Neural cell (in vitro differentiated cells): Measurements from ENCODE around the gene MANEA. TPM values are rescaled to one million over a fixed set of nuclear protein-coding genes. Genes with fewer than 3 reads are reported as not detected.
A peak's percentile ranks its signal among the peaks of the same experiment; 100 is the strongest.

Experiments used
- H2AFZ ChIP-seq: fragments of 200-600, 300-800 bp; sonication (generic), shearing (Covaris generic); 2 replicates; pipeline ENCODE4 v1.6.0; 2014; ENCODE audit warnings: low read depth, mild to moderate bottlenecking, antibody characterized with exemption, low read length, moderate library complexity
- H3F3A ChIP-seq: fragments of 200-600 bp; shearing (Covaris generic); 2 replicates; pipeline ENCODE4 v1.6.1; 2016; ENCODE audit warnings: mild to moderate bottlenecking, moderate library complexity, mixed read lengths, antibody characterized with exemption, low read length; ENCODE audit not compliant: insufficient read depth, poor library complexity, severe bottlenecking
- H3K27ac ChIP-seq: fragments of 200-600, 300-800 bp; sonication (generic), shearing (Covaris generic); 2 replicates; pipeline ENCODE4 v1.5.1; 2014; ENCODE audit warnings: mild to moderate bottlenecking, low read length, moderate library complexity
- H3K27me3 ChIP-seq: fragments of 300-800, 200-600 bp; sonication (generic), shearing (Covaris generic); 2 replicates; pipeline ENCODE4 v1.6.0; 2014; ENCODE audit warnings: mild to moderate bottlenecking, low read depth, low read length, moderate library complexity; ENCODE audit not compliant: insufficient read depth
- H3K36me3 ChIP-seq: fragments of 300-800, 200-600 bp; sonication (generic), shearing (Covaris generic); 2 replicates; pipeline ENCODE4 v1.5.1; 2014; ENCODE audit warnings: mild to moderate bottlenecking, antibody characterized with exemption, low read length, moderate library complexity; ENCODE audit not compliant: insufficient read depth
- H3K4me2 ChIP-seq: fragments of 300-800, 200-600 bp; sonication (generic), shearing (Covaris generic); 2 replicates; pipeline ENCODE4 v1.6.0; 2014; ENCODE audit warnings: mild to moderate bottlenecking, low read length
- H3K4me3 ChIP-seq: fragments of 300-800, 200-600 bp; sonication (generic), shearing (Covaris generic); 2 replicates; pipeline ENCODE4 v1.5.1; 2014; ENCODE audit warnings: mild to moderate bottlenecking, low read length, moderate library complexity
- H3K79me2 ChIP-seq: fragments of 200-600 bp; shearing (Covaris generic); replicated peaks from 2 replicates; pipeline ENCODE4 v1.6.0; 2014; ENCODE audit warnings: mild to moderate bottlenecking, low read length, moderate library complexity; ENCODE audit not compliant: insufficient read depth
- H3K9ac ChIP-seq: fragments of 300-800, 200-600 bp; sonication (generic), shearing (Covaris generic); 2 replicates; pipeline ENCODE4 v1.6.1; 2016; ENCODE audit warnings: mild to moderate bottlenecking, low read length, mixed read lengths
- H3K9me2 ChIP-seq: fragments of 200-600 bp; shearing (Covaris generic); 2 replicates; pipeline ENCODE4 v1.6.1; 2016; ENCODE audit warnings: mild to moderate bottlenecking, low read length, mixed read lengths; ENCODE audit not compliant: insufficient read depth
- H3K9me3 ChIP-seq: fragments of 200-600, 300-800 bp; sonication (generic), shearing (Covaris generic); 2 replicates; pipeline ENCODE4 v1.6.1; 2016; ENCODE audit warnings: mild to moderate bottlenecking, mixed run types, low read length, moderate library complexity, mixed read lengths
- H4K20me1 ChIP-seq: fragments of 200-600 bp; shearing (Covaris generic); 2 replicates; pipeline ENCODE4 v1.6.1; 2016; ENCODE audit warnings: mild to moderate bottlenecking, mixed run types; ENCODE audit not compliant: insufficient read depth
- CTCF ChIP-seq: fragments of 450-650 bp; IDR thresholded peaks from 2 replicates; pipeline ENCODE4 v1.5.1; 2014; ENCODE audit warnings: antibody characterized with exemption, mild to moderate bottlenecking, moderate library complexity; ENCODE audit not compliant: poor library complexity, severe bottlenecking
- EP300 ChIP-seq: fragments of 450-650 bp; conservative IDR thresholded peaks from 2 replicates; pipeline ENCODE4 v1.6.1; 2014; ENCODE audit warnings: antibody characterized with exemption, mild to moderate bottlenecking, moderate library complexity; ENCODE audit not compliant: poor library complexity, severe bottlenecking
- EZH2 ChIP-seq: fragments of 200-600, 300-800 bp; shearing (Covaris generic), sonication (generic); IDR thresholded peaks from 2 replicates; pipeline ENCODE4 v1.6.1; 2014; ENCODE audit warnings: antibody characterized with exemption, low read length, borderline replicate concordance, mild to moderate bottlenecking; ENCODE audit not compliant: insufficient read depth, poor library complexity, severe bottlenecking
- MXI1 ChIP-seq: fragments of 450-650 bp; conservative IDR thresholded peaks from 2 replicates; pipeline ENCODE4 v1.6.1; 2014; ENCODE audit warnings: antibody characterized with exemption, mild to moderate bottlenecking; ENCODE audit not compliant: poor library complexity, severe bottlenecking
- POLR2AphosphoS5 ChIP-seq: IDR thresholded peaks from 2 replicates; pipeline ENCODE4 v1.6.1; 2012
- RAD21 ChIP-seq: fragments of 450-650 bp; conservative IDR thresholded peaks from 2 replicates; pipeline ENCODE4 v1.6.1; 2014; ENCODE audit warnings: antibody characterized with exemption, mild to moderate bottlenecking, moderate library complexity
- REST ChIP-seq: IDR thresholded peaks from 2 replicates; pipeline ENCODE4 v1.6.1; 2012; ENCODE audit warnings: borderline replicate concordance
- SMC3 ChIP-seq: fragments of 450-650 bp; conservative IDR thresholded peaks from 2 replicates; pipeline ENCODE4 v1.6.1; 2014; ENCODE audit warnings: antibody characterized with exemption, mild to moderate bottlenecking, moderate library complexity; ENCODE audit not compliant: poor library complexity
- TAF1 ChIP-seq: IDR thresholded peaks from 2 replicates; pipeline ENCODE4 v1.6.1; 2012; ENCODE audit warnings: low read depth
- polyA minus RNA-seq: library from RNA; depleted of rRNA, polyadenylated mRNA; stranded (reverse); fragments of >200 nt; gene quantifications from 2 replicates; pipeline ENCODE4 v1.2.3, GENCODE V29; 2014
- polyA plus RNA-seq: library from polyadenylated mRNA; depleted of rRNA; stranded (reverse); fragments of >200 nt; gene quantifications from 2 replicates; pipeline ENCODE4 v1.2.3, GENCODE V29; 2014

Gene MANEA, protein sequence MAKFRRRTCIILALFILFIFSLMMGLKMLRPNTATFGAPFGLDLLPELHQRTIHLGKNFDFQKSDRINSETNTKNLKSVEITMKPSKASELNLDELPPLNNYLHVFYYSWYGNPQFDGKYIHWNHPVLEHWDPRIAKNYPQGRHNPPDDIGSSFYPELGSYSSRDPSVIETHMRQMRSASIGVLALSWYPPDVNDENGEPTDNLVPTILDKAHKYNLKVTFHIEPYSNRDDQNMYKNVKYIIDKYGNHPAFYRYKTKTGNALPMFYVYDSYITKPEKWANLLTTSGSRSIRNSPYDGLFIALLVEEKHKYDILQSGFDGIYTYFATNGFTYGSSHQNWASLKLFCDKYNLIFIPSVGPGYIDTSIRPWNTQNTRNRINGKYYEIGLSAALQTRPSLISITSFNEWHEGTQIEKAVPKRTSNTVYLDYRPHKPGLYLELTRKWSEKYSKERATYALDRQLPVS
- polyA plus RNA-seq (5.2 and 7.9 TPM in 2 replicates), polyA minus RNA-seq (17.3 and 17.8 TPM in 2 replicates)

DNA sequence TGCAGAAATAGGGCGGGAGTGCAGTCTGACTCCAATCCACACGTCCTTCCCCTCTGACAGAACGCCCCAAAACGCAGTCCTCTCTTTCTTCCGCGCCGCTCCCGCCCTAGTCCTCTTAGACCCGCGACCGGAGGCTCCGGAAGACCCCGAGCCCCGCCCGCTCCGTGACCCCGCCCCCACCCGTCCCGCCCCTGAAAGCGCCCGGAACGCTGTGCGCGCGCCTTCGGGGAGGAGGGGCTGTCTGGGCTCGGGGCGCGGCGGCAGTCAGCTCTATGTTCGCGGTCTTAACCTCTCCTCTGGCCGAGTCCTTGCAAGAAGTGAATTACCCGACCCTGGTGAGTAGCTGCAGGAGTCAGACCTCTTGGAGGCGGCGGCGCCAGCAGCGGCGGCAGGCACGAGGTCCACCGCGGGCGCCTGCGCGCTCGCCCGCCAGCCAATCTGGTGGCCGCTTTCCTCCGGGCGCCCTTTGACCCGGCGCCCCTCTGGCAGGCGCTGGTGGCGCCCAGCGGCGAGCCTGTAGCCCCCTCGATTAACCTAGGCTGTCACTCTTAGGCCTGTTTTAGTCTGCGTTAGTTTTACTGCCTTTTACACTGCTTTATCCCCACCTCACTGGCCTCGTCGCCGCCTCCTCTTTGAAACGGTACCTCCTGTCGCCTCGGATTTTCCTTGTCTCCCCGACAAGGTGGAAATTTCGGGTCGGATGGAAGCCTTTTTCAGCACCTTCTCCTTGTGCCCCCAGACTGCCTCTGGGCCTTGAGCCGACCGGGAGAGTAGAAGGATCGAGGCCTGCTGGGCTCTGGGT lies at the start of gene MANEA:
Gene MANEA, plus strand, starts transcription at position 232 of the 802 bp plus-strand sequence. CDS start 8,905 bp downstream, outside the sequence.
- peak within 1 kb of the TSS; percentile 61 for H2AFZ ChIP-seq
- TF ChIP-seq POLR2AphosphoS5 = peak; percentile 31
- TF ChIP-seq TAF1 = peak; percentile 18
- peak; percentile 45 for TF ChIP-seq RAD21
- peak; percentile 33 for TF ChIP-seq CTCF
- peak; percentile 40 for TF ChIP-seq EP300
- TF ChIP-seq EZH2 = no peak
- TF ChIP-seq MXI1 = peak; percentile 72
- peak; percentile 26 for TF ChIP-seq REST
- peak; percentile 33 for TF ChIP-seq SMC3
- peak within 1 kb of the TSS; percentile 88 for H3K27ac ChIP-seq
- H3K4me2 ChIP-seq = peak within 1 kb of the TSS; percentile 97
- no peaks in the 10 kb centered on the region for H4K20me1 ChIP-seq
- peak within 1 kb of the TSS; percentile 80 for H3K9ac ChIP-seq
- peaks cover 35% of the 10 kb centered on the region for H3K79me2 ChIP-seq
- H3K36me3 ChIP-seq = no peaks in the 10 kb centered on the region
- H3K4me3 ChIP-seq = peak within 1 kb of the TSS; percentile 73
- H3K27me3 ChIP-seq = no peaks in the 10 kb centered on the region
- H3F3A ChIP-seq = no peaks in the 10 kb centered on the region
- H3K9me3 ChIP-seq = no peaks in the 10 kb centered on the region
- no peaks in the 10 kb centered on the region for H3K9me2 ChIP-seq

DNA sequence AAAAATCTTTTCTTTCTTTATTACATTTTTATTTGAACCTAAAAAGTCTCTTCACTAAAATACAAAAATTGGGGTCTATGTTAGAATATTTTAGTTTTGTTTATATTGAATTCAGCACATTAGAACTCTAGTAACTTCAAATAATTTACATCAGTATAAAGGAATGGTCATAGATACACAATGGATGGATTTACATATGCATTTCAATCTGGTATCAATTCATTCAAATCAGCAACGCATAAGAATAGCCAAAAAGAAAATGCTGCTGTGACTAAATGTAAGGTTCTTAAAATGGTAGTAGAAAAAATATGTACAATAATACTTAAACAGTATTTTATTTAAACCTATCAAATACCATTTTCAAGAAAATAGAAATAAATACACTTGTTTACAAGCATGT lies 47.6 kb upstream of the MANEA start:
- Histone ChIP-seq H3K9me2 (no peaks in the 10 kb centered on the region), H3K27me3 (no peaks in the 10 kb centered on the region), H4K20me1 (no peaks in the 10 kb centered on the region), H3K4me3 (no peak overlapping the region), H3K79me2 (no peaks in the 10 kb centered on the region), H3K36me3 (no peaks in the 10 kb centered on the region), H3K27ac (no peak overlapping the region), H3K4me2 (no peak overlapping the region), H3K9me3 (no peaks in the 10 kb centered on the region), H3K9ac (no peak overlapping the region), H3F3A (no peaks in the 10 kb centered on the region), H2AFZ (no peak overlapping the region)
- TF ChIP-seq EP300 (no peak), MXI1 (no peak), EZH2 (no peak), SMC3 (no peak), POLR2AphosphoS5 (no peak), REST (no peak), RAD21 (no peak), TAF1 (no peak), CTCF (no peak)
